Spleen (tissue), 11 donors: ENCODE measurements around the gene GRK3. TPM values are rescaled to one million over a fixed set of nuclear protein-coding genes. Genes with fewer than 3 reads are reported as not detected.

Experiments
- DNase-seq: peaks from one replicate; pipeline ENCODE4 v3.0.0-alpha.2; 2020
- H3K27ac ChIP-seq, 8 donors: fragments of 200-600 bp; sonication (generic) in 7 of 8; 1 replicate in 4 of 8; 2 replicates in 4 of 8; pipeline versions ENCODE4 v1.5.0 to v1.8.0; 2016 to 2021; ENCODE audit warnings: inconsistent platforms in 4 of 8, mild to moderate bottlenecking in 4 of 8, moderate library complexity in 1 of 8
- H3K27me3 ChIP-seq, 7 donors: fragments of 200-600 bp; sonication (generic) in 6 of 7; replicated peaks in 1 of 7; 1 replicate in 4 of 7; 2 replicates in 3 of 7; pipeline versions ENCODE4 v1.5.0 to v1.8.0; 2016 to 2021; ENCODE audit warnings: inconsistent platforms in 3 of 7, mild to moderate bottlenecking in 1 of 7
- H3K36me3 ChIP-seq, 6 donors: fragments of 200-600 bp; sonication (generic) in 5 of 6; 1 replicate in 4 of 6; 2 replicates in 2 of 6; pipeline versions ENCODE4 v1.5.0 to v1.8.0; 2016 to 2021; ENCODE audit warnings: inconsistent platforms in 2 of 6
- H3K4me1 ChIP-seq, 6 donors: fragments of 200-600 bp; sonication (generic) in 5 of 6; 1 replicate in 3 of 6; 2 replicates in 3 of 6; pipeline versions ENCODE4 v1.5.0 to v1.8.0; 2016 to 2021; ENCODE audit warnings: inconsistent platforms in 3 of 6
- H3K4me3 ChIP-seq, 8 donors: fragments of 200-600 bp; sonication (generic) in 7 of 8; 1 replicate in 4 of 8; 2 replicates in 4 of 8; pipeline versions ENCODE4 v1.5.0 to v1.8.0; 2016 to 2021; ENCODE audit warnings: inconsistent platforms in 4 of 8, mild to moderate bottlenecking in 4 of 8, moderate library complexity in 2 of 8
- H3K9me3 ChIP-seq, 8 donors: fragments of 200-600 bp; sonication (generic) in 7 of 8; 1 replicate in 4 of 8; 2 replicates in 4 of 8; pipeline versions ENCODE4 v1.5.0 to v1.8.0; 2016 to 2021; ENCODE audit warnings: inconsistent platforms in 4 of 8
- POLR2A ChIP-seq, 3 donors: fragments of 450-650 bp; IDR thresholded peaks; one replicate each; pipeline ENCODE4 v1.5.1; 2017; ENCODE audit warnings: antibody characterized with exemption in 3 of 3, mild to moderate bottlenecking in 1 of 3
- POLR2AphosphoS5 ChIP-seq, 3 donors: sonication (generic); formaldehyde crosslinking; IDR thresholded peaks; one replicate each; pipeline ENCODE4 v1.5.1; 2017; ENCODE audit warnings: antibody characterized with exemption in 3 of 3
- WGBS, 5 donors: extraction: QIAGEN DNeasy Blood & Tissue Kit in 3 of 5; methylation state at CpG; one replicate each; pipeline versions ENCODE4 v1.1.5 to v1.1.7; 2013 to 2018; 5-methylcytosine and 5-hydroxymethylcytosine counted together
- intact Hi-C: fragments of 100-400 bp; cut with DNase I; formaldehyde crosslinking; loops from one replicate; pipeline ENCODE4 v1.15.0; 2023; ENCODE audit warnings: low total_unique reads
- polyA plus RNA-seq, 3 donors: library from polyadenylated mRNA; stranded (reverse); fragments of 200-250 nt; gene quantifications; one replicate each; pipeline ENCODE4 v1.2.1, GENCODE V29; 2013
- total RNA-seq, 7 donors: library from RNA; depleted of rRNA in 3 of 7; stranded (reverse); fragments of >200 nt in 3 of 7; fragmentation: NEBNext Ultra II Directional in 4 of 7; extraction: Animal tissue kit (Norgen Biotek cat#: 25700) in 4 of 7; gene quantifications; one replicate each; pipeline versions ENCODE4 v1.1.0 to v1.2.1, GENCODE V29; 2016 to 2021
- TF ChIP-seq, protein P1 (sequence below), 11 experiments: fragments of 200-600 bp in 7 of 11; fragments of 450-650 bp in 4 of 11; sonication (generic) in 4 of 11; IDR thresholded peaks in 8 of 11; conservative IDR thresholded peaks in 3 of 11; 1 replicate in 7 of 11; 2 replicates in 4 of 11; pipeline versions ENCODE4 v1.4.0 to v1.8.0; 2016 to 2021; ENCODE audit warnings: antibody characterized with exemption in 11 of 11, inconsistent platforms in 4 of 11, mild to moderate bottlenecking in 1 of 11
- donor health status: healthy with polysubstance abuse.
- donor health status: DM: no; HTN: no; CAD: no; lungs with moderate emphysema.
- donor health status: DM: no; HTN: no; CAD: no.
- donor health status: Bipolar disorder and iron deficiency.
- donor health status: healthy.
- donor health status: DM: no; HTN: no; CAD: no.
- donor health status: DM: yes; HTN: yes; CAD: no.

GRK3 gene
- total and polyA plus RNA-seq, 10 donors: 9.3 to 60.7 (median 45.7) TPM

DNA sequence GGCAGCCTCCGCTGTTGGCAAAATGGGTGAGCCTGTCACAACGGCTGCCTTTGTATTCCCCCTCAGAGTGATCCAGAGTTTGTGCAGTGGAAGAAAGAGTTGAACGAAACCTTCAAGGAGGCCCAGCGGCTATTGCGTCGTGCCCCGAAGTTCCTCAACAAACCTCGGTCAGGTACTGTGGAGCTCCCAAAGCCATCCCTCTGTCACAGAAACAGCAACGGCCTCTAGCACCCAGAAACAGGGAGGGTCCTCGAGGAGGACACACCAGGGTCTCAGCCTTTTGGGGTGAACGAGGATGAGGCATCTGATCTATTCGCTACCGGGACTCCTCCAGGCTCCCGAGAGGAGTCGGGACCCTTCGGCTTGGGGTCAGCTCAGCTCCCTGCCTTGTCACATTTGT lies 157.7 kb downstream of the GRK3 start:
- H3K4me1 ChIP-seq: no peaks in the 10 kb centered on the region
- H3K4me3 ChIP-seq: no peak overlapping the region
- H3K27me3 ChIP-seq: no peaks in the 10 kb centered on the region
- intact Hi-C loops: no loop called here
- peaks cover 0 to 70% (median 23%) of the 10 kb centered on the region in 6 donors for H3K36me3 ChIP-seq
- no peak overlapping the region for H3K27ac ChIP-seq
- no peak for DNase-seq
- no peaks in the 10 kb centered on the region for H3K9me3 ChIP-seq
- 92 to 97% (median 95%) methylated on average over 16 of the region's 16 CpGs for WGBS, 5 donors
- no peak for TF ChIP-seq POLR2AphosphoS5 (IDR thresholded peaks at IDR 0.05)
- TF ChIP-seq, protein P1, sequence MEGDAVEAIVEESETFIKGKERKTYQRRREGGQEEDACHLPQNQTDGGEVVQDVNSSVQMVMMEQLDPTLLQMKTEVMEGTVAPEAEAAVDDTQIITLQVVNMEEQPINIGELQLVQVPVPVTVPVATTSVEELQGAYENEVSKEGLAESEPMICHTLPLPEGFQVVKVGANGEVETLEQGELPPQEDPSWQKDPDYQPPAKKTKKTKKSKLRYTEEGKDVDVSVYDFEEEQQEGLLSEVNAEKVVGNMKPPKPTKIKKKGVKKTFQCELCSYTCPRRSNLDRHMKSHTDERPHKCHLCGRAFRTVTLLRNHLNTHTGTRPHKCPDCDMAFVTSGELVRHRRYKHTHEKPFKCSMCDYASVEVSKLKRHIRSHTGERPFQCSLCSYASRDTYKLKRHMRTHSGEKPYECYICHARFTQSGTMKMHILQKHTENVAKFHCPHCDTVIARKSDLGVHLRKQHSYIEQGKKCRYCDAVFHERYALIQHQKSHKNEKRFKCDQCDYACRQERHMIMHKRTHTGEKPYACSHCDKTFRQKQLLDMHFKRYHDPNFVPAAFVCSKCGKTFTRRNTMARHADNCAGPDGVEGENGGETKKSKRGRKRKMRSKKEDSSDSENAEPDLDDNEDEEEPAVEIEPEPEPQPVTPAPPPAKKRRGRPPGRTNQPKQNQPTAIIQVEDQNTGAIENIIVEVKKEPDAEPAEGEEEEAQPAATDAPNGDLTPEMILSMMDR (IDR thresholded peaks at IDR 0.05 in 8 of 11, conservative IDR thresholded peaks at IDR 0.05 in 3 of 11): no peak
- no peak for TF ChIP-seq POLR2A (IDR thresholded peaks at IDR 0.05)

DNA sequence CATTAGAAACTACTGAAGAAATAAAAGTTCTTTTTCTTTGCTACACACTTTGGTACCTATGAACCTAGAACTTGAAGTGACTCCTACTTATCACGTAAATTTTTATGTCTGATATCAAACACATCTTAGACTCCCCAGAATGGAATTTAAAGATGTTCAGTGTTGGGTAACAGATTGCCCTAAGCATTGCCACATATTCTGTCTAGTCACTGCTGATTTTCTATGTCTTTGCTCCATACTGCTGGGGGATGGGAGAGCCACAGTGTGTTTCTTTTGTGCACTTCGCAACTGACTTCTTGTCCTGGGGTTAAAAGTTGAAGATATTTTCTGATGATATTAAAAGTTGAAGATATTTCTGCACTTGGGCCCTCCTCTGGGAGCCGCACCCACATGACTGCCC lies 158.2 kb downstream of the GRK3 start:
- Histone ChIP-seq H3K27me3 (no peaks in the 10 kb centered on the region), H3K36me3 (peaks cover 0 to 66% (median 23%) of the 10 kb centered on the region in 6 donors), H3K4me1 (no peaks in the 10 kb centered on the region), H3K9me3 (no peaks in the 10 kb centered on the region), H3K4me3 (no peak overlapping the region), H3K27ac (no peak overlapping the region)
- 94 to 99% (median 95%) methylated on average over 3 of the region's 3 CpGs for WGBS, 5 donors
- intact Hi-C loops: no loop called here
- no peak for TF ChIP-seq POLR2A (IDR thresholded peaks at IDR 0.05)
- TF ChIP-seq POLR2AphosphoS5 (IDR thresholded peaks at IDR 0.05): no peak
- TF ChIP-seq, protein P1 (IDR thresholded peaks at IDR 0.05 in 8 of 11, conservative IDR thresholded peaks at IDR 0.05 in 3 of 11): no peak
- DNase-seq: no peak

DNA sequence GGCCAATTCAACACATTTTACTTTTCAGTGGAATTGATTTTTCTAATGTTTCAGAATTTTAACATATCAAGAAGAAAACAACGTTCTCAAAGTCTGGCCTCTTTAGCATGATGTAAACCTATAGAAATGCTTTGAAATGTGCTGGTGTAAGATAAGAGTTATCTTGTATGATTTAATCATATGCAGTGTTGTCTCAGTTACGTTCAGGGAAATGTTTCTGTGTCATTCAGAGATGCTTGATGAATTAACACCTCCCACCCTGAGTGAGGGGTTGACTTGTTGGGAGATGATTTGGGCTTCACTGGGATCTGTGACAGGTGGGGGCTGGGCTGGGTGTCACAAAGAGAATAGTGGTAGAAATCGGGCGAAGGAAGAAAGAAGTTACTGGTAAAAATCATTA lies 161.8 kb downstream of the GRK3 start:
- no peak for DNase-seq
- no peaks in the 10 kb centered on the region for H3K27me3 ChIP-seq
- no peak overlapping the region for H3K27ac ChIP-seq
- peaks cover 0 to 11% (median 9%) of the 10 kb centered on the region in 6 donors for H3K4me1 ChIP-seq
- H3K36me3 ChIP-seq: peaks cover 0 to 42% (median 15%) of the 10 kb centered on the region in 6 donors
- no peaks in the 10 kb centered on the region for H3K9me3 ChIP-seq
- 64 to 82% (median 70%) methylated on average over 4 of the region's 4 CpGs for WGBS, 5 donors
- H3K4me3 ChIP-seq: no peak overlapping the region
- intact Hi-C loops: no loop called here
- TF ChIP-seq POLR2A (IDR thresholded peaks at IDR 0.05): no peak
- no peak for TF ChIP-seq POLR2AphosphoS5 (IDR thresholded peaks at IDR 0.05)
- TF ChIP-seq, protein P1 (IDR thresholded peaks at IDR 0.05 in 8 of 11, conservative IDR thresholded peaks at IDR 0.05 in 3 of 11): no peak

DNA sequence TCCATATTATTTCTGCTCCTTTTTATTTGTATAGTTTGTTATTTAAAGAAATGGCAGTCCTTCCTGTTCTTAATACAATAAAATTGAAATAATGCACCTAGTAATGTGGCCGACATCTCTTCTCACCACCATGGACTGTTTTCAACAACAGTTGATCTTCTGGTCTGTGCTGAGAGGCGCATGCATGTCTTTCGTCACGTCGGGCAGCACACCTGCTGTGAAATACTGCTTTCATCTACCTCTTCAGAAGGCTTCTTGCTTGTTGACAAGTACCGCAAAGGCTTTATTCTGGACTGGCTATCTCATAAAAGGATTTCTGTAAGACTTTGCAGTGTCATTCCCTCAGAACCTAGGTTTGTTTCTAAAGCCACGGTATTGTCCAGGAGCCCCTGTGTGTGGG lies 163.6 kb downstream of the GRK3 start:
- intact Hi-C loops: no loop called here
- Histone ChIP-seq H3K4me3 (no peak overlapping the region), H3K27ac (no peak overlapping the region), H3K27me3 (no peaks in the 10 kb centered on the region), H3K4me1 (peaks cover 0 to 11% (median 9%) of the 10 kb centered on the region in 6 donors), H3K36me3 (peaks cover 0 to 23% (median 2%) of the 10 kb centered on the region in 6 donors), H3K9me3 (no peaks in the 10 kb centered on the region)
- no peak for TF ChIP-seq POLR2A (IDR thresholded peaks at IDR 0.05)
- TF ChIP-seq POLR2AphosphoS5 (IDR thresholded peaks at IDR 0.05): no peak
- TF ChIP-seq, protein P1 (IDR thresholded peaks at IDR 0.05 in 8 of 11, conservative IDR thresholded peaks at IDR 0.05 in 3 of 11): no peak
- WGBS, 5 donors: 85 to 95% (median 89%) methylated on average over 7 of the region's 7 CpGs
- DNase-seq: no peak
